GM19463 (cell line): Measurements from ENCODE around the gene TTC14.
A peak's percentile ranks its signal among the peaks of the same experiment; 100 is the strongest.

Source experiments
- ATAC-seq: cut with Tn5 transposase; IDR thresholded peaks from one replicate; pipeline ENCODE4 v1.9.1; 2021; ENCODE audit warnings: mild to moderate bottlenecking, moderate library complexity; ENCODE audit not compliant: unreplicated experiment

TTC14 gene

DNA sequence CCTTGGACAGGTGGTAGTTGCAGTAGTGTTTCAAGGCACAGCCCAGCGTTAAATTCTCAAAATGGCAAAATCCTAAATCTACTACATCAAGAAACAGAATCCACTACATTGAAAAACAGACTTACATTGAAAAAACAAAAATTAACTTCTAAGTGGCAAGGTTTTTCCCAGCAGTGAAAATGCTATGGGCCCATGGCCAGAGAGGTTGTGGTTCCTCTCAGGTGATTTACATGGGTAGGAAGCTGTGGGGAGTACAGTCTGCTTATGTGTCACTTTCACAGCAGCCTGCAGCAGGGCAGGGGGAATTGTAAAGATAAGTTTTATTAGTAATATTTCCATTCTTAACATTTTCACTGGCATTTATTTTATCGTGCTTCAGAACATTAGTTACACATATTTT lies 24.9 kb downstream of the TTC14 start:
- peak; percentile 93 for ATAC-seq

DNA sequence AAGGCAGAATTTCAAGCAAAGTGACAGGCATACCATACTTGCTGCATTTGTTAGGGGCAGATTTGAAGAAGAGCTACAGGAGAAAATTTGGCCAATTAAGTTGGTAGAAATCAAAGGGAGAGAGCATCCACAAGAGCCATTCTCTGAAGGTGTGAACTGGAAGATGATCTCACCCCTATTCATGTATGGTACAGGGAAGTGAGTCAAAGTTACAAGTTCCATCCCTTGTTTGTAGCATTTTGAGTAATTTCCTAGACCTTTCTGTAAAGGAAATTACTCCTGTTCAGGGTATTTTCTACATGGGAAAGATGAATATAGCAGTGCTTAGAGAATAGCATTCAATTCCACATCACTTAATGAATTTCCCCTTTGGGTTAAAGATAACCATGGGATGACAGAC lies 28.4 kb downstream of the TTC14 start:
- ATAC-seq, result no peak

DNA sequence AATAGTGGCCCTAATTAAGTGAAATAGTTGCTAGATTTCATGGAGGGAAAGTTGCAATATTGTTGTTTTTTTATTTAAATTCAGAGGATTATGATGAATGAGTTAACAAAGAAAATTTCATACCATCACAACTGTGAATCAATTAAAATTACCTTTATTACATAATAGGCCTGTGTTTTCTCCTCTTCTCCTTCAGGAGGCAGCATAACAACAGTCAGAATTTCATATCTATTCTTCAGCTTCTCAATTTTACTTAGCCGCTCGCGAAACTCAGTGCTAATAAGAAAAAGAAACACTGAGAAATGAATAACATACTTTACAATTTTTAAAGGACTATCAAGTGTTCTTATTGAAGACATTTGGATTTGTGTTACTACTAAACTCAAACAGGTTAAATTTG lies 29.4 kb downstream of the TTC14 start:
- ATAC-seq, result no peak

DNA sequence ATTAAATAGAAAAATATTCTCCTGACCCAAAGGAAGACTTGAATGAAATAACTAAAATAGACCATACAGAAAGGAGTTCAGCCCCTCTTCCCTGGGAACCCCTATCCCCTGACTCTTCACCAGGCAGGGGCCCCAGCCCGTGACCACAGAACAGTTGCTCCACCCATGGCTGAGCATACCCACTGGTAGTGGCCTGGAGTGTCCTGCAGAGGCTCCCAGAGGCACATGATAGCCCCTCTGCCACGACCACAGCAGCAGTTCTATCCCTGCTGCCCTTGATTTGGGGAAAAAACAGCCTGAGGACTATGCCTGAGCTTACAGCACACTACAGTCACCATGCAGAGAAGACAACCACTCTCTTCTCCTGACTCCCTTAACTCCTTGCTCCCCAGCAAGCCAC lies 31.8 kb downstream of the TTC14 start:
- no peak for ATAC-seq

DNA sequence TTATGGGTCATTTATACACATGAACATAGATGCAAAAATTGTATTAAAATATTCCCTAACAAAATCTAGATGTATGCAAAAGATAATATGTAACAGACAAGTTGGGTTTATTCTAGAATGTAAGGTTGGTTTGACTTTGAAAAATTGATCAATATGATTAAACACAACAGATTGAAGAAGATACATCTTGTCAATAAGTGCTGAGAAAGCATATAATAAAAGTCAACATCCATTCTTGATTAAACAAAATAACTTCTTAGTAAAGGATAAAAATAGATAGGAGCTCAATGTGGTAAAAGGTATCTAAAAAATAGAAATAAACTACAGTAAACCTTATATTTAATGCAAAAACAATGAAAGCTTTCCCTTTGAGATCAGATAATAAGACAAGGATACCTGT lies 39.0 kb downstream of the TTC14 start:
- no peak for ATAC-seq

DNA sequence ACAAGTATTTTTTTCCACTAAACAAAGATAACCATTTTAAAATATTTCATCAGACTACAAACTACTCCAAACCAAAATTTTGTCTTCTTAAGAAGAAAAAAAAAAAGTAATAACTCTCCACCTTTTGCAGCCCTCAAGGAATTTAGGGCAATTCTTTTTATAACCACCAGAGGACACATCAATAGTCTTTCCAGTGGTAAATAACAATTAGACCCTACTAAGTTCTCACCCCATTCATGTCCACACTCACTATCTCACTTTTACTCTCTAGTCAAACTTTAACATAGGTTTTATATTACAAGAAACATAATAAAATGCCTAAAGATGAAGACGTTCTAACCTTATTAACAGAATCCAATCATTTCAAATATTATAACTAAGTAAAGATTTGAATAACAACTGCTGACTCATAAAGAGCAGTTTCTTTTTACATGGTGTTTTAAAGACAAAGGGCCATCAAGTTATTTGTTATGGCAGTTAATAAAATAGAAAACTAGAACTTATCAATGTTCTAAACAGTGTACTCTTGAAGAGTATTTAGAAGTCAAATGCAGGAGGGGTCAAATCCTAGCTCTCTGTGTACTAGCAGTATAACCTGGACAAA lies 44.3 kb downstream of the TTC14 start:
- ATAC-seq, result no peak

DNA sequence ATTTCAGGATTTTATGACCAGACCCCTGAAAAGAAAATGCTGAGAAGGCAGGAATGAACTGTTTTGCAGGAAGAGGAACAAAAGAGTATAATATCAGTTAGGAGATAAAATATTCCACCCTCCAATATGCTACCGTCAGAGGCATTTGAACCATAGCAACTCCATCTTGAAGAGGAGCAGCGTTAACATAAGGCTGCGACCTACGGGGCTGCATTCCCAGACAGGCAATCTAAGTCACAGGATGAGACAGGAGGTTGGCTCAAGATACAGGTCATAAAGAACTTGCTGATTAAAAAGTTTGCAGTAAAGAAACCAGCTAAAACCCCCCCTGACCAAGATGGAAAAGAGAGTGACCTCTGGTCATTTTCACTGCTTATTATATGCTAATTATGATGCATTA lies 54.4 kb downstream of the TTC14 start:
- no peak for ATAC-seq

DNA sequence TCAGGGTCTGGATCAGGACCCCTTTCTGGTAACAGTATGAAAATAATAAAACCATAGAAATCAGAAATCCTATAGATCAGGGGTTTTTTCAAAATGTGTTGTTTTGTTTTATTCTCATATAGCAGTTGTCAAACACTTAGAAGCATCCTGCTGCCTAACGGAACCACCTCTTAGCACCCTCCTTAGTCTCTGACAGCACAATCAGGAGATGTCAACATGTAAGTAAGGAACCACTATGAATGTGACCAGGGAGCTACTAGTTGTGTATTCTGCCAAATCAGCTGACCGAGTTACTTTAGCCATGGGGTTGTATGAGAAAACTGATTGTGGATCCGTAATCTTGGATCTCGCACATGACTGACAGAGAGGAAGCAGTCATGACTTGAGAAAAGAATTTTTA lies 55.1 kb downstream of the TTC14 start:
- ATAC-seq, result no peak
